Hepatic stellate cell (primary cell): ENCODE results near the gene UNC119B.

Experiments used
- DNase-seq: peaks from one replicate; pipeline ENCODE4 v3.0.0; 2011; ENCODE audit warnings: low spot score

UNC119B gene

GRCh38 chr12:120688527-120689071 lies 21.7 kb upstream of the UNC119B start:
- DNase-seq = no peak

- DNase-seq = no peak
Observed at GRCh38 chr12:120689397-120690082, 20.7 kb upstream of the UNC119B start.

- DNase-seq = no peak
Observed at GRCh38 chr12:120690083-120690450, 20.2 kb upstream of the UNC119B start.

DNA sequence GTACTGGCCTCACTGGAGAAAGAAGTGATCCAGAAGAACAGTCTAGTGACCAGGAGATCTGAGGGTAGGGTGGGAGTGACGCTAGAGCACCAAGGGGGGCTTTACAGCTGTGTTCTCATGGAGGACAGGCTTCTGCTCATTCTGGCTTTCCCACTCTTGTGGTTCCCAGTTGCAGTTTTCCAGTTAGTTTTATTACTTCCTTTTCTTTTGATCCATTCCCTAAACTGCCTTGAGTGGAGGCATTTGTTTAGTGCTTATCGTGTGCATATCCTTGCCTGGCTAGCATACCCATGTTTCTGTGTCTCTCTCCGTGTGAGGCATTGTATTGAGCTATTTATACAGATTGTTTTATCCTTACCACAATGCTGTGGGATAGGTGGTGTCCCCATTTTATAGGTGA lies 19.3 kb upstream of the UNC119B start:
- no peak for DNase-seq

GRCh38 chr12:120692524-120693033 lies 17.7 kb upstream of the UNC119B start:
- no peak for DNase-seq

DNA sequence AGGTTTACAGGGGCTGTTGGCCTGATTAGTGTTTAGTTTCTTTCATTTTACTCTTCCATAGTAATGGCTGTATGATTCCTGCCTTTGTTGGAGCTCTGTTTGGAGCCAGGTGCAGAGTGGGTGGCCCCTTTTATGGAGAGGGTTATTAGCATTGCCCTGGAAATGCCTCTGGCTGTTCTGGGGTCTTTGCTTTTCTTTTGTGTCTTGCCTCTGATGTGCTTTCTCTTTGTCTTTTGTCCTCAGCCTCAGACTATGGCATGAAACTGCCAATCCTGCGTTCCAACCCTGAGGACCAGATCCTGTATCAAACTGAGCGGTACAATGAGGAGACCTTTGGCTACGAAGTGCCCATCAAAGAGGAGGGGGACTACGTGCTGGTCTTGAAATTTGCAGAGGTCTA lies 16.4 kb upstream of the UNC119B start:
- no peak for DNase-seq

DNA sequence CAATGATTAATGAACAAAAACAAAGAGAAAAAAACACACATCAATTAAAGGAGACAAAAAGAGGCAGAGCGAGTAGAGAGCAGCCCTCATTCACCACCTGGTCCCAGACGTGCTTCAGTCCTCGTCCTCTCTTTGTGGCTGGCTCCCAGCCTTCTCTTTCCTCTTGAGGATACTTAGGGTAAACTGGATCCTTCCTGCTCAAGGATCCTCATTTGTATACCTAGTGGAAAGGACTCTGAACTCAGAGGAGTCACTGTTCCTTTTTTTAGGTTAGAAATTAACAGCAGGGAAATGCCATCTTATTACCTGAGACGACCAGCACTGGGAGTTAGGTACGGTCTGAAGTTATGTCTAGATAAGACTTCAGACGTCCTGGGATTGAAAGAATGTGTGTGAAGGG lies 13.6 kb upstream of the UNC119B start:
- no peak for DNase-seq

DNA sequence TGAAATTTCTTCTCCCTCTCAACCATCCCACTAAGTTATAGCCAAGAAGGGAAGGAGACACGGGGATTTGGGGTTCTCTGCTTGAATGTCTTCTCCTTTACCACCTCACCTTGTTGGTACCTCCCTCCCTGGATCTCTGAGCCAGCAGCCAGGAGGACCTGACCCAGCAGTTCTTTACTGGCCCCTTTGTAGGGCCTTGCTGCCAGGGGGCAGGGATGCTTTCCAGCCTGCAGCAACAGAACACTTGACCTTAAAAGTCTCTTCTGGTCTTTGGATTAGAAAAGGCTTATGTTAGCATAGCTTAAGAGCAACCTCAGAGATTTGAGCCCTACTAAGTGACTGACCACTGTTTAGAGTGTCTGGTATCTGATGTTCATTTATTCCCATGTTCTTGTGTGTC lies 12.9 kb upstream of the UNC119B start:
- no peak for DNase-seq

- DNase-seq = no peak
Observed at GRCh38 chr12:120698665-120699064, 11.6 kb upstream of the UNC119B start.

GRCh38 chr12:120699553-120699952 lies 10.7 kb upstream of the UNC119B start:
- no peak for DNase-seq

- no peak for DNase-seq
Observed at GRCh38 chr12:120700886-120701285, 9.4 kb upstream of the UNC119B start.

GRCh38 chr12:120702637-120703036 lies 7.6 kb upstream of the UNC119B start:
- DNase-seq = no peak

DNA sequence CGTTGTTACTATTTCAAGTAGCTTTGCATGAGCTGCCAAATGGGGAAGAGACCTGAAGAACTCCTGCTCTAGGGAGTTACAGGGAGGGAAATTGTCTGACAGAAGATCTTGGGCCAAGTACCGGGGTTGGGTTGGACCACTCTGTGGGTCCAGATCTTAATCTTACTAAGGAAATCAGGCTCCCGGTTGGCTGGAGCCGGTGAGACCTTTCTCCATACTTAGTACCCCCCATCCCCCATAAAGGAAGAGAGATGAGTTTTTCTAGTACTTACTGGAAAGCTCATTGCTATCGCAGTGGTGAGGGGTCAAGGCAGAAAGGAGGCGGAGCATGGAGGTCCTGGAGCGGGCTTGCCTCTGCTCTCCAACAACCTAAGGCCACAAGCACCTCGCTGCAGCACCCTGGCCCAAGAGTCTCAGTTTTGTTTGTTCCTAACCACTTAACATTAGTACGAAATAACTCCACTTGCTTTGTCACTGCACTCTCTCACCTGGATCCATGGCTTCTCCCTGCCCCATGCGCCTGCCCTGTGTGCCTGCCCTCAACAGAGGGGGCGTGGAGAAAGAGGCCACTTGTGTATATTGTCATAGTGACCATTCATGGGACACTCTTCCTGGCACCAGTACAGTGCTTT lies 6.8 kb upstream of the UNC119B start:
- no peak for DNase-seq

DNA sequence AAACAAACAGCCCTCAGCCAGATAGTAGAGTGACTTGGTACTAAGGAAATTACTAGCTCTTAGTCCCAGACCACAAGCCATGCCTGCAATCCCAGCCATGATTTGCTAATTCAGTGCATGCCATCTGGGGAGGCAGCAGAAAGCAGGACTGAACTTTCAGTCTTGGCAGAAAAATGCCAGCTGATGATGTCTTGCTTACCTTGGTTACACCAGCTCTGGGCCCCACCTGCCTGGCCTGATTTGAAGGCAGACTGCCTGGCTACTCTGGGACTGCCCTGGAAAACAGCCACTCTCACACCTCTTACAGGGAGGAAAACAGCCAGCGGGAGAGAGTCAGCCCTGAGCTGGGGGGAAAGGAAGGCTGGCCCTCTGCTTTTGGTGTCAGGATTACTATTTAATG lies 4.6 kb upstream of the UNC119B start:
- no peak for DNase-seq

- DNase-seq = no peak
Observed at GRCh38 chr12:120706029-120706428, 4.2 kb upstream of the UNC119B start.

GRCh38 chr12:120708651-120709050 lies 1.6 kb upstream of the UNC119B start:
- DNase-seq = no peak

DNA sequence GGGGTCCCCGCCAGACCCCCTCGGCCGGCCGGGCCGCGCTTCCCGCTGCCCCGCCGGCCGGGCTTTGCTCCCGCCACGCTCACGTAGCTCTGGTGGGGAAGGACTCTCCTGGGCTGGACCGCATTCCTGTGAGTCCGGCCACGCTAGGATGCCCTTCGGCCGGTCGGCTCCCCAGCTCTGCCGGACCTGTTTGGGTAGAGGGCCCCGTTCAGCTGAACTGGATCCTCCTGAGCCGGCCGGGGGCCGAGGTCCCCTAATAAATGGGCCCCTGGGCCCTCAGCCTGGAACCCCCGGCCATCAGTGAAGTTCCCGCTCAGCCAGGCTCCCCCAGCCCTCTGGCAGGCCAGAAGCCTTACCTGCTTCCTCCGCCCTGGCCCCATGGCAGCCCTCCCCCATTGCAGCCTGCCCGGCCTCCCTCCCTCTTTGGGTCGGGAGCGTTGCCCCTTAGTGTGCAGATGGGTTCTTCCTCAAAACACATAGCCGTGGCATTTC lies 593 bp downstream of the UNC119B start:
- DNase-seq = peak; percentile 52

- DNase-seq = no peak
Observed at GRCh38 chr12:120711411-120711810, 1.2 kb downstream of the UNC119B start.

DNA sequence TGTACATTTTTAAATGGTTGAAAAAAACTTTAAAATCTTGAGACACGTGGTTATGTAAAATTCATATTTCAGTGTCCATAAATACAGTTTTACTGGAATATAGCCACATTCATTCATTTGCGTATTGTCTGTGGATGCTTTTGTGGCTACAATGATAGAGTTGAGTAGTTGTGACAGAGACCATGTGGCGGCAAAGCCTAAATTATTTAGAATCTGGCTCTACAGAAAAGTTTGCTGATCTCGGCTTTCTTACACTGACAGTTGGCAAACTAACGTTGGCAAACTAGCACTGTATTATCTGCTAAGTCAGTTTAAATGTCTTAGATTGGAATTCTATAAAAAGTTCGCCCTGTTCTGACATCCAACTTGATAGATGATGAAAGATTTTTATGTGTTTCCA lies 2.4 kb downstream of the UNC119B start:
- no peak for DNase-seq

DNA sequence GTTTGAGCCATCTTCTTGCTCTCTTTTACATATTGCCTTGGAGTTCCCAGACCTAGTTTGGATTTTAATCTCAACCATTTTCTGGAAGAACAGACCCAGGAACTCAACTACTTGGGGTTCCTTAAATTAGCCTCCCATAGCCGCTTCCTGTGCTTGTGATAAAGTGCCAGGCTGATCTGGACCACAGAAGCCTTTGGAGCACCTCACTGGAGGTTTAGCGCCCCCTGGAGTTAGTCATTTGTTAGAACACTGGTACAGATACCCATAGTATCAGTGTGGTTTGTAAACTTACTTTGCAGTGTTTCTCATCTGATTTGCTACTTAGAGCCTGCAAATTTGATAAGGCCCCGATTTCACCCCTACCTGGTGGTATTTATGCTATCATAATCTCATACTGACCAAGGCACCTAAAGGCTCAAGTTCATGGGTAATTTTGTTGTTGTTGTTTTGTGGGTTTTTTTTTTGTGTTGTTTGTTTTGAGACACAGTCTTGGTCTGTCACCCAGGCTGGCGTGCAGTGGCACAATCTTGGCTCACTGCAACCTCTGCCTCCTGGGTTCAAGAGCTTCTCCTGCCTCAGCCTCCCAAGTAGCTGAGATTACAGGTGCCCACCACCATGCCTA lies 3.7 kb downstream of the UNC119B start:
- peak; percentile 80 for DNase-seq

GRCh38 chr12:120718055-120718454 lies 7.8 kb downstream of the UNC119B start:
- no peak for DNase-seq

DNA sequence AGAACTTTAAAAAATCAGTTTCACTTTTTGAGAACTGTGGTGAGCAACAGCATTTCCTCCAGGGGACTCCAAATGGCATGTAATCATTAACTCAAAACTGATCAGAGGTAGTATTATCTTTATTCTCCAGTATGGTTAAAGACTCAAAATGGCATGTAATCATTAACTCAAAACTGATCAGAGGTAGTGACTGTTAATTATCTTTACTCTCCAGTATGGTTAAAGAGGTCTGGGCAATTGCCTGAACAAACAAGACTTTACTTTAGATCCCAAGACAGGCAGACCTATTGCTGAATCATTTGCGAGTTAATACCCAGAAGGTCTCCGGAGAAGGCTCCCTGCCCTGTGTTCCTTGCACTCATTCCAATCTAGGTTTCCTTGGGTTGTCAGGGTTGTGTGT lies 8.8 kb downstream of the UNC119B start:
- no peak for DNase-seq
